ENCODE data around the gene ZDHHC7.

The ZDHHC7 gene

DNA sequence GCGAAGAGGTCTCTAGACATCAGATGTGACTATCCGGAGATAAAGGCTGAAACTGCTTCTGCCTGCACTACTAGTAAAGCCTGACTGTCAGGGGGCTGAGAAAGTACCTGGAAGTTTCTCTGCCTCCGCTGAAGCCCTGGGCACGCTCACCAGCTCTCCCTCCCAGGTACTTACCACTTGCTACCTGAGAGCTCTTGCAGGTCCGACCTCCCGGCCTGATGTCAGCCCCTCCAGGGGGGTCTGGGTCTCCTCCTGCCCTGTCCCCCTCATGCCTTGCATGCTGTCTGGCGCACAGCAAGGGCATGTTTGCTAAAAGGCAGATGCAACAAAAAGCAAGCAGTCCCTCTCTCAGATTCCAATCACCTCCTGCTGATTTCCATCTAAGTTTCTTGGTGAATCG, 17.4 kb downstream of the ZDHHC7 start:
- DNase-seq (ENCODE audit: low spot score), result no peak

DNA sequence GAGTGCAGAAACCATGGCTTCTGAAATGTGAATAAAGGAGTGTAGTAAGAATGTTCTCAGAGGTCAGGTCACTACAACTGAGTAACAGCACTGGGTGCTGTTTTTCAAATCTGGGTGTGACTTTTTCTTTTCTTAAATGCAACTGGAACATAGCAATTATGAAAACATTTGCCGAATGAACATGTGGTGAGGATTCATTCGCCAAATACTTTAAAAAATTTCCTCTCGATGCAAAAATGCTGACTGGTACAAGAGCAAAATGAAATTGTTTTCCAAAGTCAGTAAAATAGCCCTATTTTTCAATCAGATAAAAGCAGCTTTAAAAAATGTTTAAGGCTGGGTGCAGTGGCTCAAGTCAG, 18.6 kb downstream of the ZDHHC7 start:
- no peak for DNase-seq (ENCODE audit: low spot score)

DNA sequence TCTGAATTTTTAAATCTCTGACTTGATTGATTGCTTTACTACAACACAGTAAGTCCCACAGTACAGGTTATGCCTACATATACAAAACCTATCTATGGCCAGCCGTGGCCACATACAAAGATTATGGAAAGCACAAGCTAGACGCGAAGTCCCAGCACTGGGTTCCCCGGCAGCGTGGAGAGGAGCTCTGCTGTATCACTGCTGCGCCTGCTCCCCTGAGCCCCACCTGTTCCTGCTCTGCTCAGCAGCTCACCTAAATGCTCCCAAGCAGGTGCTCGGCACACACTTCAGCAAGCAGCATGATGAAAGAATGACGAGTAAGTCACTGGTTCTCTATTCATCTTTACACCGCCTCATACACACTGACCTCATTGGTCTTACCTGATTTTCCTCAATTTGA, 20.6 kb downstream of the ZDHHC7 start:
- DNase-seq (ENCODE audit: low spot score), result no peak

DNA sequence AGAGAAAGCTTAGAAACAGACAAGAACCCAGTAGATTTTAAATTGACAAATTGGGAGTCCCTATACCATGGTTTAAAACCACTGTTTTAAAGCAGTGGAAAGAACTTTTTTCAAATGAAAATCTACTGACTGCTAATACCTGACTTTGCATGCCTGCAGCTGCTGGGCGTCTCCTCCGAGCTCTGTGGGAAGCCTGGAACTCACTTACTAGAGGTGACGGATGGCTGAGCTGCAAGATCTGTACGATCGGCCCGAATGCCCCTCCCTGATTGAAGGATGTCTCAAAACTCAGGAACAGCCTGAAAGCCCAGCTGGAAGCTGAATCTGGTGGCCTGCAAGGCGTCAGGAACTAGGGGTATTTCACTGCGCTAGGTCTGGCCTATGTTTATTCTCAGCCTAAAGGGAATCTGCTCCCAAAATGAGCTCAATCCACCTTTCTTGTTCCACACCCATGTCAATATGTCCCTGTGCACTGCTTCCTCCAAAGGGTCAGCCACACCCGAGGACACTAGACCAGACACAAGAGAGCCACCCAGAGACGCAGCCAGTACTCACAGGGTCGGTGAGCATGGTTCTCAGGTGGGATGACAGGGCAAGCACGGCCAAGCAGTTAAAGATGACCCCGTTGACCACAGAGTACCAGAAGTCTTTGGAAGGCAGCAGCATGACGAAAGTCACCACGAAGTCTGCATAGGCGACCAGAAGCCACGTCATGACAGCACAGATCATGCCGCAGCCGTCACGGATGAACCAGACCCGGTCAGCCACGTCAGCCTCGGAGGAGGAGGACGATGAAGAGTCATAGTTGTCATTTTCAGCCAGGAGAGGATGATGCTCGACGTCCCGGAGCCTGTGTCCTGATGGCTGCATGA, 21.4 kb downstream of the ZDHHC7 start:
- DNase-seq (ENCODE audit: low spot score), result no peak

DNA sequence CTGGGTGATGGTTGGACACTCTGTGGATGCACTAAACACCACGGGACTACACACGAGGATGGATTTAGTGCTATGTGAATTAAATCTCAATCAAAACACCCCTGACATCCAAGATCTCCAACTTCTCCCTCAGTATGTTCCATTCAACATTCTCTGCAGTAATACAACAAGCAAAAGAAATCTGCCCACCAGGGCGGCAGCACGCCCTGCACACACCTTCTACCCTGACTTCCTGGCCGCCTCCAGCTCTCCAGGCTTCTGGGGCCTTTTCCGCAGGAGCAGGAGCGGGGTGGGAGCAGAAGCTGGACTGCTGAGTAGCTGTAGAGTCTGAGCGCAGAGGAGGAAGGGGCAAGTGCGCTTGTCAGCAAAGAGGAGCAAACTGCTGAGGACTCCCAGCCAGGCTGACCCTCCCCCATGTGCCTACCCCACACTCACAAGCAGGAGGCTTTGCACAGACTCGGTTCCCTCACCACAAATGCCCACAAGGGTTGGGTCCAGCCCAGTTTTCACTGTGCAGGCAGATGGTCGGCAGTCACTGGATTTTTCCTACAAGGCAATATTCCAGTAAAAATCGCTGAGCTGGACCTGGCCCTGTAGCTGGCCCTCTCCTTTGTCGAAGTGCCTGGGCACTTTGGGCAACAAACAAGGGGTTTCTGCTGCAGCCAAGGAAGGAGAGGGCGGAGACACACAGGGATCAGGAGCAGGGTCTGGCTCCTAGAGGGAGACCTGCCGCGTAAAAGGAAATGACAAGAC, 22.8 kb downstream of the ZDHHC7 start:
- DNase-seq (ENCODE audit: low spot score), result no peak

DNA sequence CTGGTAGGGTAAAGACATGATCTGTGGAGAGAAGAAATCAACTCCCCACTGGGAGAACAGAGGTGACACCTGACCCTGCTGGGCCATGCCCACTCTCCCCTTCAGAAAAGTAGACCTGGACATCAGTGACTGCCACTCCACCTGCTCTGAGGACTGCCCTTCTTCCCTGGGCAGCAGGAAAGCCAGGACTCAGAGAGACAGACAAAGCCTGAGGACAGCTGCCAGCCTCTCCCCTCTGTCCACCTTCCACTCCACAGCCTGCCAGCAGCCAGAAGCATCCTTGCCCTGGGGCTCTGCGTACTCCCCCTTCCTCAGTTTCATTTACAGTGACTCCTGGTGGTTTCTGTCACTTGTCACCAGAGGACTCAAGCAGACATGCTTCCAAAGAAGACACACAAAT, 24.5 kb downstream of the ZDHHC7 start:
- DNase-seq (ENCODE audit: low spot score), result no peak

DNA sequence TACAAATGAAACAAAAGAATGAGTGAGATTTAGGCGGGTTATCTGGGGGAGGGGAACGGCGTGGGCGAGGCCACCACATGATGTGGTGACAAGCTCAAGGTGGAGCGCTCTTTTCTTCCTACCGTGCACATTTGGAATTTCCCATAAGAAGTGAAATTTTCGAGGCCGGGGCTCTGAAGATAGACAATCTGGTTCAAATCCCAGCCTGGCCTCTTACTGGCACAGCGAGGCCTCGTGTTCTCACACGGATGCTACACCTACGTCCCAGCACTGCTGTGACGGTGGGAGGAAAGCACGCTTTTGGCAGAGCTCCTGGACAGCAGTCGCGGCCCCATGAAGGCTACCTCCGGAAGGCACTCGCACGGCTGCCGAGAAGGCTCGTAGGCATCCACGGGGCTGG, 25.2 kb downstream of the ZDHHC7 start:
- DNase-seq (ENCODE audit: low spot score), result no peak

DNA sequence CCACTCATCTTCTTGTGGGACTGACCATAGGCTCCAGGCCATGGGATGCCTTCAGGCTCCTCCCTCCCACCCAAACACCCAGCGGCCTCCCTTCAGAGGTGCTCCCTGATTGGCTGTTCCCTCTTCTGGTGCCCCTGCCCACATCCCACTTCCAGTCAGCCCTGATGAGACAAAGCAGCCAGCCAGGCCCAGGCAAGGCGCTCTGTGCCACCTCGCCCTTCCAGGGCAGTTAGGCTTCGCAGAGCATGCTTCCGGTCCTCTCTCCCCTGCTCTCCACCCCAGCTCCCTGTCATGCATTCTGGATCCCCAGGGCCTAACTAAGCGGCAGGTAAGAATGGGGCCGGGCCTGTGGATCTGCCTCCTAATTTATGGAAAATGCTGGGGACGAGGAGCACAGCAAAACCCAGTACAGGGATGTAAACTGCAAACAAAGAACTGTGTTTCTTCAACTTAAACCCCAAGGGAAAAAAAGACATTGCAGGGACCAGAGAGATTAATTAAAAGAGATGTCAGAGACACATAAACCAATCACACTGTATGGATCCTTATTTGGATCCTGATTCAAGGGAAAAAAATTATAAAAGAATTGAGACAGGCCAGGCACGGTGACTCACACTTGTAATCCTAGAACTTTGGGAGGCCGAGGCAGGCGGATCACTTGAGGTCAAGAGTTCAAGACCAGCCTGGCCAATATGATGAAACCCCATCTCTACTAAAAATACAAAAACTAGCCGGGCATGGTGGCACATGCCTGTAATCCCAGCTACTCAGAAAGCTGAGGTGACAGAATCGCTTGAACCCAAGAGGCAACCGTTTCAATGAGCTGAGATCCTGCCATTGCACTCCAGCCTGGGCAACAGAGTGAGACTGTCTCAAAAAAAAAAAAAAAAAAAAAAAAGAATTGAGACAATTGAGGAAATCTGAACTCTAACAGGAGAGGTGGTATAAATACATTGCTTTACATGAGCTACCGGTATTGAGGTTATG, 26.0 kb downstream of the ZDHHC7 start:
- DNase-seq (ENCODE audit: low spot score), result no peak

DNA sequence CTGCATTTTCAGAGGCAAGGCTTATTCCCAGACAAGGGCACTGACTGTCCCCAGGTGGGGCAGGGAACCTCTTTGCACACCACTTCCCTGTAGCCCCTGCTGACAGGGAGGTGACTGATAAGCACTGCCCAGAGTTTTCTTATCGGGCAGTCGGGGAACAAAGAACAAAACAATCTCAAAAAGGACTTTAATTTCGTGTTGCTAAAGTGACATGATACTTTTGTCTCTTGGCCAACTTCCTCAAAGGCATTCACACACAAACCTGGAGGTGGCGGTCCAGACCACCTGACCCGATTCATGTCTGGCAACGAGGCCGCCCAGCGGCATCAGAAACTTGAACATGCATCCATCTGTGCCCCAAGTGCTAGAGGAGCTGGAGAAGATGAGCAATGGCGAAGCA, 28.9 kb downstream of the ZDHHC7 start:
- no peak for DNase-seq (ENCODE audit: low spot score)

DNA sequence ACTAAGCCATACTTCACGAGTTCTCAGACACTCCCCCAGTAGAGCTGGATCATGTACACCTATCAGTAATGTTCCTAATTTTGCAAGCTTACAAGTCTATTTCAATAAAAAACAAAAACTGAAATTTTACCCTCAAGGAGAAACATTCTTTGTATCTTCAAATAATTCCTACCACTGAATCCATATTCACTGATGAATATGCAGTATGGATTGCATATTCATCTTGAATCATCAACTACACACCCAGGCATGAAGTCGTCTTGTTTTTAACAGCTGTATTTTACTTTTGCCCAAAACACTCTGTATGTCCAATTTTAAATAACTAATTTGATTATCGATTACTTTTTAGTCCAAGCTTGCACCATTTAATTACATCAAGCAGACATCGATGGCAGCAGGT, 31.8 kb downstream of the ZDHHC7 start:
- no peak for DNase-seq (ENCODE audit: low spot score)

DNA sequence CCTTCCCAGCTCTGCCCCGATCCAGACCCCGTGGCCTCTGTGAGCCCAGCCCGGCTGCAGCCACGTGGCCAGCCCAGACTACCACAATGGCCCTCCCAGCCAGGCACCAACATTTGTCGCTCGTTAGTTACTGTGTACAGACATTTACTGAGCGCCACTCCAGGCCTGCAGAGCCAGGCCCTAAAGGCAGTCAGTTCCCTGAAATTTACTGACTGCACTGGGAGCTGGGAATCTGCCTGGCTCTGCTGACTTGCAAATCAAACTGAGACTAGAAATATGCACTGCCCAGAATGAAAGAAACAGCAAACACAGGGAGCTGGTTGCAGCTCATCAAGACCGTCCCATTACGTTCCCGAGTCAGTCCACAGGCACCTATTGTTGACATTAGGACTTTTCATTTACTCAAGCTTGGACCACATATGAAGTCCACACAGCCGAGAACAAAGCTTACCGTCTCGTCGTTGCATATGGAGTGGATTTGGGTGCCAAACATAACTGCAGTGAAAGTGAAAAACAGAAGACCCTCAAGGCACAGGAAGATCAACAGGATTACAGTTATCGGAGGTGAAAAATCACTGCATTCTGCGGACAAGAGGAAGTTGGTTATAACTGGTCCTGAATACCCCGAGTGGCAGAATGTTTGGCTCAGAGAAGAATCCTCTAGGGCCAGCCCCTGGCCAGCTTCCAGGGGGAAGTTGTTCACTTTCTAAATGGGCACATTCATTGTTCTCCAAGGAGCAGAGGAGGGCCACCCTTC, 34.5 kb downstream of the ZDHHC7 start:
- no peak for DNase-seq (ENCODE audit: low spot score)

DNA sequence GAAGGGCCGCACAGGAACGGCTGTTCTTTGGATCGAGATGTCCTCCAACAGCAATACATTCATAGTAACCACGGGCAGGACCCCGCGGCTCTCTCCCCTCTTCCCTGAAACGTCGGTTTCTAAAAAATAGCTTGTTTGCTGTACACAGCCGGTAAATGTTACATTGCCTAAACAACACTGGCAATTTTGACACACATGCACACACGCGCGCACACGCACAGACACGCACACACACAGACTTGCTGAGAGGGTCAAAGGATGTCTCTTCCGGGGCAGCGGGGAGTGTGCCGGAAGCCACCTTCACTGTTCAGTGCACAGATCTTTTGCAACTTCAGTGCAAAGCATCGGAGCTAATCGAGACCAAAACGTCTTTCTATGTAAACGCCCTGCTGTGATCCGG, 35.8 kb downstream of the ZDHHC7 start:
- no peak for DNase-seq (ENCODE audit: low spot score)

DNA sequence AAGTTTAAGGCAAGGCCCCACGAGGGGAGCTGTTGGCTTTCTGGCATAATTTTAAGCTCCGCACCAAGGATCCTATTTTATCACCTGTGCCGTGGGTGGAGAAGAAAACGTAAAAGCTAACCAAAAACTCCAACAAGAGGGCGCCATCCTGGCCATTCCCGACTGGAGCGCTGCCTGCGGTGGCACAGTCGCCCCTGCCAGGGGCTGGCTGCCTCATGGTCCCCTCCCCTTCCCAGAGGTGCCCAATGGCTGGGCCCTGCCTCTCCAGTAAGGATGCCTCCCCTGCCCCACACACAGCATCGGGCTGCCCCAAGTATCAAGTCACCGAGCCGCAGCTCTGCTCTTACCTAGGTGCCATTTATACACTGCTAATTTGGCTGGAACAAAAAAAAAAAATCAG, 36.3 kb downstream of the ZDHHC7 start:
- no peak for DNase-seq (ENCODE audit: low spot score)

DNA sequence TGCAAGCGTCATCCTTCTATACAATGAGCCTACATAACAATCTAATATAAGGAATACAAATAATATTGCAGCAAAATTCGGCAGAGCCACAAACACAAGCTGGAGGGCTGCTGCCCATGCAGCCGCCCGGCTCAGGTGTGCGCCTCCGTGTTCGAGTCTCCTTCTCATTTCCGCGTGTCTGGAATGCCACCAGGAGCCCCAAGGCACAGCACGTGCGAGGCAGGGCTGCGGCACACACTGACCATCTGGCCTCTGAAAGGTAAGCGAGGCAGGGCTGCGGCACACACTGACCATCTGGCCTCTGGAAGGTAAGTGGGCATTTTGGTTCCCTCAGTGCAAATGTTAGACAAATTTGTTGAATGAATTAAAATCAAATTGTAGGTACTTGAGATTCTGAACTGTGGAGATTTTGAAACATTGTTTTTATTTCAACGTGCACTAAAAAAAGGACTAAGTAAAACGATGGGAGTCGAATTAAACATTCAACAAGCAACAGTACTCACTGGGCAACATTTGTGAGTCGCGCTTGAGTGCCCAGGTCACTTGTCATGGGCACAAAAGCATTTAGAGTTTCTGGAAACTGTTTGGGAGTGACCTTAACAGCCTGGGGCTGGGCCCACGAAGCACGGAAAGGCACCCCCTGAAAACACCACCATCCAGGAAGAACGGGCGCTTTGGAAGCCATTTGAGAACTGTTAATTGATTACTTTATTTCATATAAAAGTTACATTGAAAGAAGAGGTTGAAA, 37.4 kb downstream of the ZDHHC7 start:
- DNase-seq (ENCODE audit: low spot score), result no peak

DNA sequence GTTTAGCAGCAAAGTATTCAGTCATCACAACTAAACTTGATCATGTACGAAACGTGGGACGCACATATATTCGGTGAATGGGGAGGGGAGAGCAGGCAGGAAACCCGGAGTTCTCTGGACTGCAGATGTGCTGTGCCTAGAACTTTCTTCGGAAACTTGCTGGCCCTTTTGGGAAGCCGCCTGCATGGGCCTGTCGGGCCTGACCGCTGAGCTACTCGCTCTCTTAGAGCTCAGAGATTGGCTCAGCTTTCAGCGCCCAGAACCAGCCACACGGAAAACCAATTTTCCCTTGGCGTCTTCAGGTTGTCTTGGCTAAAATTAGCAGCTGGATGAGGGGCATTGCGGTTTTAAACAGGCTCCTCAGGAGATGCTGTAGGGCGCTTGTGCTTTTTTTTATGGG, 38.1 kb downstream of the ZDHHC7 start:
- DNase-seq (ENCODE audit: low spot score), result no peak

DNA sequence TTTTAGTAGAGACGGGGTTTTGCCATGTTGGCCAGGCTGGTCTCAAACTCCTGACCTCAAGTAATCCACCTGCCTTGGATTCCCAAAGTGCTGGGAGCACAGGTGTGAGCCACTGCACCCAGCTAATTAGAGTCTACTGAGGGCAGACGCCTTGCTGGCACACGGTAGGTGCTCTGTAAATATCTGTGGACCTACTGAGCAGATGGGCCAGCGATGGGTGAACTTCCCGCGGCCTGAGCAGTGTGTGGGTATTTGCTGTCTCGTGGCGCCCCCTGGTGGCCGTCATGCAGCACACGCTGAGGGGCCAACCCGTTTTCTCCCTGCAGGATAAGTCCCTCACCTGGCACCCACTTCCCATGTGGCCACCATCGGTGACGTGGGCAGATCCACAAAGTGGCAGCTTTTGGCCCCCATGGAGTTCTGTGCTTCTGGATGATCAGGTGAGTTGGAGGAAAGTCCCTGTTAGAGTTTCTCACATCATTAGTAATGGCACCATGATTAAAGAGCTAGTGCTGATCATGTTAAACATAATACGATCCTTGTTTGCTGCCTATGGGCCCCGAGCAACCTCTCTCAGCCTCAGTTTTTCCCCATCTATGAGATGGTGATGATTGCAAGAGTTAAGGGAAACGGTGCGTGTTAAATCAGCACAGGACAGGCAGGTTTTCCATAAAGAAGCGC, 40.7 kb downstream of the ZDHHC7 start:
- DNase-seq (ENCODE audit: low spot score), result peak; percentile 73

DNA sequence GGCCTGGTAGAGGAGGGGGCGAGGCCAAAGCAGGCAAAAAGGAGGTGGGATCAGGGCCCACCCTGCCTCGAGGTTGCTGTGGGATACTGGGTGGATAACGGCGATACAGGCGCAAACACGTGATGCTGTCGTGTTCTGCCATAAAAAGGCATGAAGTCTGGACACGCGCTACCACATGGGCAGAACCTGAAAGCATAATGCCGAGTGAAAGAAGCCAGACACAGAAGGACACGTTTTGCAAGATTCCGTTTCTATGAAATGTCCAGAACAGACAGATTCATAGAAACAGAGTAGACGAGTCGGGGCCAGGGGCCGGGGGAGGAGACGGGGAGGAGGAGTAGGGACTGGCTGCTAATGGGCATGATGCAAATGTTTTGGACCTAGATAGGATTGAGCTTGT, 43.5 kb downstream of the ZDHHC7 start:
- no peak for DNase-seq (ENCODE audit: low spot score)

DNA sequence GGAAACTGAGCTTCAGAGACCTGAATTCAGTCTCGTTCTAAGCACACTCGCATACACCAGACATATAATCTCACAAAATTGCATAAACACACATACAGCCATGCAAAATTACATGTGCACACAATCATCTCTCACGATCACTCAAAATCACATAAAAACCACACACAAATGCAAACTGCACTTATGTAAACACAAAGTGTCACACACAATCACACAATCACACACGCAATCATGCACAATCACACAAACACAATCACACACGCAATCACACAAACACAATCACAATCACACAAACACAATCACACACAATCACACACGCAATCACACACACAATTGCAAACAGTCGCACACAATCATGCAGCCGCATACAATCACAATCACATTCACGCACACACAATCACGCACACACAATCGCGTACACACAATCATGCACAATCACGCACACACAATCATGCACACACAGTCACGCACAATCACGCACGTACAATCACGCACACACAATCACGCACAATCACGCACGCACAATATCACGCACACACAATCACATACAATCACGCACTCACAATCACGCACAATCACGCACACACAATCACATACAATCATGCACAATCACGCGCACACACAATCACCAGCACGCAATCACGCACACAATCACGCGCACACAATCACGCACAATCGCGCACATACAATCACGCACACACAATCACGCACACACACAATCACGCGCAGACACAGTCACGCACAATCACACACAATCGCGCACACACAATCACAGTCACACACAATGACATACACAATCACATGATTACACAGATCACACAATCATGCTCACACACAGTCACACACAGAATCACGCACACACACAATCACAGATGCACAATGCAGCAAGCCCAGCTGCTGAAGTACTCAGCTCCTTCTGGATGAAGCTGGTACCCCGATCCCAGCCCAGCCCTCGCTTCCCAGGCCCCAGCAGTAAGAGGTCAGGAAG, 45.6 kb downstream of the ZDHHC7 start:
- DNase-seq (ENCODE audit: low spot score), result no peak
